ENCODE measurements around the gene PTCHD1.

DNA sequence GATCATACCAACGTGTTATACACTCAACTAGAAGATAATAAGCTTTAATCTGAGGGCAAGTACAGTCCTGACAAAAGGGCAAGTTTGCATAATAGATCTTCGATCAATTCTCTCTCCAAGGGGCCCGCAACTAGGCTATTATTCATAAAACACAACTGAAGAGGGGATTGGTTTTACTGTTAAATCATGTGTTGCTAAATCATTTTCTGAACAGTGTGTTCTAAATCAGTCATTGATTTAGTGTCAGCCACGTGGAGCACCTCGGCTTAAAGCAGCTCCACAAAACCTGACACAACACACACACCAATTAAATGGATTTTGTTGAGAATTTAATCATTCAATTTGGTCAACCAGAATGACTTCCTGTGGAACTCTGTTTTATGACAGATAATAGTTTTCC is 61.6 kb downstream of the PTCHD1 start:
- no peak for TF ChIP-seq POLR2A (IDR thresholded peaks at IDR 0.05; ENCODE audit: low read depth, low read length)
- no peak for TF ChIP-seq TAF1 (IDR thresholded peaks at IDR 0.05; ENCODE audit: low read depth, low read length)
- no peak for TF ChIP-seq POLR2AphosphoS5 (IDR thresholded peaks at IDR 0.05; ENCODE audit: low read depth, low read length)
- no peak for TF ChIP-seq SPI1 (IDR thresholded peaks at IDR 0.05; ENCODE audit: low read depth, low read length)
